ENCODE measurements around the gene MRPL12.

MRPL12 gene

GRCh38 chr17:81656835-81657234 lies 46.3 kb upstream of the MRPL12 start:
- Histone ChIP-seq H3K4me2 (ENCODE audit: insufficient read depth, low read length) (no peak overlapping the region), H2AFZ (ENCODE audit: low read depth, low read length) (no peak overlapping the region), H3K4me3 (ENCODE audit: low read depth in 1 of 2, low read length in 2 of 2) (no peak overlapping the region), H3K27me3 (ENCODE audit: insufficient read depth, low read length, poor library complexity) (no peaks in the 10 kb centered on the region), H4K20me1 (ENCODE audit: insufficient read depth, low read length) (no peaks in the 10 kb centered on the region), H3K79me2 (ENCODE audit: insufficient read depth, low read length) (no peaks in the 10 kb centered on the region), H3K4me1 (ENCODE audit: insufficient read depth, low read length) (no peaks in the 10 kb centered on the region), H3K36me3 (ENCODE audit: insufficient read depth, low read length) (no peaks in the 10 kb centered on the region), H3K9me3 (ENCODE audit: insufficient read depth, low read length, severe bottlenecking) (no peaks in the 10 kb centered on the region), H3K9ac (ENCODE audit: low read depth, low read length) (no peak overlapping the region), H3K27ac (ENCODE audit: low read length) (no peak overlapping the region)
- DNase-seq = no peak
- ATAC-seq (ENCODE audit: insufficient read depth, low read depth) = no peak; the same call in 2 of the 3 replicates
- TF ChIP-seq EZH2 (IDR thresholded peaks at IDR 0.05; ENCODE audit: borderline replicate concordance, low read depth, low read length, severe bottlenecking) = no peak
- TF ChIP-seq CTCF (IDR thresholded peaks at IDR 0.05; ENCODE audit: borderline replicate concordance, extremely low read depth, low read length, poor library complexity, severe bottlenecking) = no peak

GRCh38 chr17:81659038-81659437 lies 44.1 kb upstream of the MRPL12 start:
- Histone ChIP-seq H3K27me3 (ENCODE audit: insufficient read depth, low read length, poor library complexity) (no peaks in the 10 kb centered on the region), H3K27ac (ENCODE audit: low read length) (no peak overlapping the region), H3K4me2 (ENCODE audit: insufficient read depth, low read length) (no peak overlapping the region), H3K4me3 (ENCODE audit: low read depth in 1 of 2, low read length in 2 of 2) (no peak overlapping the region), H3K36me3 (ENCODE audit: insufficient read depth, low read length) (no peaks in the 10 kb centered on the region), H3K9me3 (ENCODE audit: insufficient read depth, low read length, severe bottlenecking) (no peaks in the 10 kb centered on the region), H3K9ac (ENCODE audit: low read depth, low read length) (no peak overlapping the region), H3K79me2 (ENCODE audit: insufficient read depth, low read length) (no peaks in the 10 kb centered on the region), H3K4me1 (ENCODE audit: insufficient read depth, low read length) (no peaks in the 10 kb centered on the region), H4K20me1 (ENCODE audit: insufficient read depth, low read length) (no peaks in the 10 kb centered on the region), H2AFZ (ENCODE audit: low read depth, low read length) (no peak overlapping the region)
- TF ChIP-seq EZH2 (IDR thresholded peaks at IDR 0.05; ENCODE audit: borderline replicate concordance, low read depth, low read length, severe bottlenecking) (no peak), CTCF (IDR thresholded peaks at IDR 0.05; ENCODE audit: borderline replicate concordance, extremely low read depth, low read length, poor library complexity, severe bottlenecking) (no peak)
- ATAC-seq (ENCODE audit: insufficient read depth, low read depth) (no peak), DNase-seq (no peak)

- Histone ChIP-seq H3K36me3 (ENCODE audit: insufficient read depth, low read length) (peaks cover 11% of the 10 kb centered on the region), H2AFZ (ENCODE audit: low read depth, low read length) (no peak overlapping the region), H3K4me1 (ENCODE audit: insufficient read depth, low read length) (peaks cover 8% of the 10 kb centered on the region), H3K9me3 (ENCODE audit: insufficient read depth, low read length, severe bottlenecking) (no peaks in the 10 kb centered on the region), H3K27ac (ENCODE audit: low read length) (no peak overlapping the region), H3K4me3 (ENCODE audit: low read depth in 1 of 2, low read length in 2 of 2) (no peak overlapping the region), H3K4me2 (ENCODE audit: insufficient read depth, low read length) (no peak overlapping the region), H3K9ac (ENCODE audit: low read depth, low read length) (no peak overlapping the region), H3K27me3 (ENCODE audit: insufficient read depth, low read length, poor library complexity) (no peaks in the 10 kb centered on the region), H3K79me2 (ENCODE audit: insufficient read depth, low read length) (peaks cover 5% of the 10 kb centered on the region), H4K20me1 (ENCODE audit: insufficient read depth, low read length) (no peaks in the 10 kb centered on the region)
- DNase-seq (no peak), ATAC-seq (ENCODE audit: insufficient read depth, low read depth) (no peak)
- TF ChIP-seq EZH2 (IDR thresholded peaks at IDR 0.05; ENCODE audit: borderline replicate concordance, low read depth, low read length, severe bottlenecking) (no peak), CTCF (IDR thresholded peaks at IDR 0.05; ENCODE audit: borderline replicate concordance, extremely low read depth, low read length, poor library complexity, severe bottlenecking) (no peak)
These were observed 42.7 kb upstream of the MRPL12 start for GRCh38 chr17:81660441-81660840.

- H3K4me2 ChIP-seq (ENCODE audit: insufficient read depth, low read length) = no peak overlapping the region
- H3K79me2 ChIP-seq (ENCODE audit: insufficient read depth, low read length) = peaks cover 20% of the 10 kb centered on the region
- H3K27ac ChIP-seq (ENCODE audit: low read length) = no peak overlapping the region
- H4K20me1 ChIP-seq (ENCODE audit: insufficient read depth, low read length) = no peaks in the 10 kb centered on the region
- ATAC-seq (ENCODE audit: insufficient read depth, low read depth) (no peak), DNase-seq (no peak)
- TF ChIP-seq CTCF (IDR thresholded peaks at IDR 0.05; ENCODE audit: borderline replicate concordance, extremely low read depth, low read length, poor library complexity, severe bottlenecking) (no peak), EZH2 (IDR thresholded peaks at IDR 0.05; ENCODE audit: borderline replicate concordance, low read depth, low read length, severe bottlenecking) (no peak)
- H3K36me3 ChIP-seq (ENCODE audit: insufficient read depth, low read length) = peaks cover 22% of the 10 kb centered on the region
- H3K9ac ChIP-seq (ENCODE audit: low read depth, low read length) = no peak overlapping the region
- peaks cover 15% of the 10 kb centered on the region for H3K4me1 ChIP-seq (ENCODE audit: insufficient read depth, low read length)
- H3K4me3 ChIP-seq (ENCODE audit: low read depth in 1 of 2, low read length in 2 of 2) = no peak overlapping the region
- H2AFZ ChIP-seq (ENCODE audit: low read depth, low read length) = no peak overlapping the region
- H3K27me3 ChIP-seq (ENCODE audit: insufficient read depth, low read length, poor library complexity) = no peaks in the 10 kb centered on the region
- H3K9me3 ChIP-seq (ENCODE audit: insufficient read depth, low read length, severe bottlenecking) = no peaks in the 10 kb centered on the region
These were observed 41.2 kb upstream of the MRPL12 start for GRCh38 chr17:81662002-81662401.
